ENCODE measurements around the gene ST7. TPM values are rescaled to one million over a fixed set of nuclear protein-coding genes. Genes with fewer than 3 reads are reported as not detected.

The ST7 gene
- total and polyA plus RNA-seq, 2 of the 8 experiments (the other 6 are each of a cell fraction or from before 2014, with no cell fraction given), result 16.3 to 18.0 TPM

DNA sequence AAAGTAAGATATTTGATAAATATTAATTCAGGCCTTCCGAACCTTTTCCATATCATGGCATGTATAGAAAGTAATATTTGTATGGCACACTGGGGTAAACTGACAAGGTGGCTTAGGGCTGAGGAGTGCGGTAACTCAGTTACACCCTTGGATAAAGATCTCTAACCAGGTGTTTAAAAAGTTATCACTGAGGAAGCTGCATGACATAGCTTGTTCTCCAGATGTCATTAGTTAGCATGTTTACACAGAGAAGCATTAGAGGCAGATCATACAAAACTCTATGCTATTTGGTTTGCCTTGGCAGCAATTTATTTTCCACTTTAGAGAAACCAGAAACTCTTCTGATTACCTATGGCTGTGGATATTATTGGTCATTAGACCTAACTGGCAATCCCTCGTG lies 118.2 kb downstream of the ST7 start:
- no peaks in the 10 kb centered on the region for H3K23me2 ChIP-seq (ENCODE audit: low read depth, low read length)
- no peak overlapping the region for H2BK20ac ChIP-seq (ENCODE audit: low read length)
- CTCF ChIA-PET (ENCODE audit: partially characterized antibody), result interaction anchor here (0.6 to 1.2 kb wide), 5 partner anchors 38 to 163 kb away, joined by 3 to 4 read pairs (median 3); no protein-coding TSS in a partner anchor
- no peak overlapping the region for H2BK15ac ChIP-seq (ENCODE audit: low read length)
- DNase-seq (ENCODE audit: low read depth in 1 of 2, low spot score in 2 of 2) (no peak), FAIRE-seq (no peak)
- no peak overlapping the region for H3K27ac ChIP-seq (ENCODE audit: low read depth, low read length)
- H3K14ac ChIP-seq (ENCODE audit: insufficient read length), result no peak overlapping the region
- no peak overlapping the region for H2BK120ac ChIP-seq (replicated peaks; ENCODE audit: low read depth, low read length)
- no peak overlapping the region for H3K9ac ChIP-seq (replicated peaks in 1 of 4; ENCODE audit: extremely low read depth in 1 of 4, low read depth in 3 of 4, low read length in 3 of 4)
- no peak overlapping the region for H3K4ac ChIP-seq (replicated peaks; ENCODE audit: insufficient read length, low read depth, low read length)
- H3K4me2 ChIP-seq (ENCODE audit: insufficient read depth in 1 of 2, low read depth in 2 of 2, low read length in 2 of 2), result no peak overlapping the region
- H3K79me1 ChIP-seq (ENCODE audit: low read depth, low read length), result peaks cover 2% of the 10 kb centered on the region; the same call in 1 of the 2 replicates
- H3K79me2 ChIP-seq (ENCODE audit: control insufficient read depth in 1 of 2, insufficient read depth in 2 of 2, low read length in 2 of 2), result no peaks in the 10 kb centered on the region
- H3K27me3 ChIP-seq (replicated peaks in 1 of 4; ENCODE audit: control insufficient read depth in 3 of 4, extremely low read depth in 1 of 4, insufficient read depth in 3 of 4, low read length in 3 of 4), result no peaks in the 10 kb centered on the region
- POLR2A ChIA-PET (ENCODE audit: partially characterized antibody), result no interaction called here
- H3K56ac ChIP-seq (replicated peaks; ENCODE audit: insufficient read length, low read depth, low read length), result no peak overlapping the region
- no peaks in the 10 kb centered on the region for H3K36me3 ChIP-seq (ENCODE audit: control insufficient read depth in 2 of 4, insufficient read depth in 4 of 4, low read length in 3 of 4)
- no peak overlapping the region for H2BK12ac ChIP-seq (ENCODE audit: low read depth, low read length)
- no peaks in the 10 kb centered on the region for H4K20me1 ChIP-seq (replicated peaks in 1 of 2; ENCODE audit: control insufficient read depth in 1 of 2, insufficient read depth in 2 of 2, low read length in 2 of 2)
- H4K8ac ChIP-seq (ENCODE audit: extremely low read depth, insufficient read depth, low read length), result no peak overlapping the region
- no peak overlapping the region for H3K23ac ChIP-seq (ENCODE audit: insufficient read length)
- no peak overlapping the region for H2BK5ac ChIP-seq (ENCODE audit: low read depth, low read length)
- H3K9me3 ChIP-seq (ENCODE audit: insufficient read depth in 2 of 2, low read depth in 1 of 2, low read length in 1 of 2), result peaks cover 0 to 2% of the 10 kb centered on the region in 2 experiments; a peak in 3 of 4 replicates
- no peak overlapping the region for H3K18ac ChIP-seq (ENCODE audit: extremely low read depth, low read length)
- no peak overlapping the region for H4K5ac ChIP-seq (ENCODE audit: insufficient read length, low read depth, low read length)
- no peak overlapping the region for H2AK5ac ChIP-seq (ENCODE audit: low read depth, low read length)
- H3K4me3 ChIP-seq (ENCODE audit: extremely low read depth in 1 of 4, insufficient read depth in 2 of 4, low read depth in 3 of 4, low read length in 4 of 4), result no peak overlapping the region
- 87% methylated on average over 3 of the region's 3 CpGs; no CpG with 5 or more reads in 1 of the 2 experiments for WGBS, 2 experiments (ENCODE audit: extremely low coverage in 1 of 2, insufficient coverage in 1 of 2, insufficient read length in 1 of 2, insufficient replicate concordance in 2 of 2, low coverage in 1 of 2, low lambda C conversion rate in 2 of 2, missing lambda C conversion rate in 1 of 2)
- H3K4me1 ChIP-seq (replicated peaks in 1 of 4; ENCODE audit: control insufficient read depth in 3 of 4, insufficient read depth in 4 of 4, low read length in 3 of 4), result peaks cover 2 to 4% (median 3%) of the 10 kb centered on the region in 4 experiments; a peak in 4 of 7 replicates
- H2AFZ ChIP-seq (ENCODE audit: low read length), result no peak overlapping the region
- no peak overlapping the region for H4K91ac ChIP-seq (replicated peaks; ENCODE audit: insufficient read length, low read length)
- TF ChIP-seq CTBP2 (IDR thresholded peaks at IDR 0.05; ENCODE audit: borderline replicate concordance, insufficient read depth, insufficient read length, low read length) (no peak), SAP30 (IDR thresholded peaks at IDR 0.05; ENCODE audit: insufficient read depth, insufficient replicate concordance, low read length) (no peak), SIRT6 (IDR thresholded peaks at IDR 0.05; ENCODE audit: low read length) (no peak), RAD21 (IDR thresholded peaks at IDR 0.05 in 1 of 2, conservative IDR thresholded peaks at IDR 0.05 in 1 of 2; ENCODE audit: low read depth in 2 of 2, low read length in 2 of 2) (no peak), TEAD4 (IDR thresholded peaks at IDR 0.05; ENCODE audit: low read depth, low read length) (no peak), RFX5 (IDR thresholded peaks at IDR 0.05; ENCODE audit: borderline replicate concordance, low read depth, low read length) (no peak), SP1 (IDR thresholded peaks at IDR 0.05; ENCODE audit: low read depth, low read length) (no peak), SP2 (IDR thresholded peaks at IDR 0.05; ENCODE audit: low read length) (no peak), JUND (IDR thresholded peaks at IDR 0.05; ENCODE audit: low read length) (no peak), KDM1A (IDR thresholded peaks at IDR 0.05; ENCODE audit: borderline replicate concordance, low read length) (no peak), POLR2AphosphoS5 (IDR thresholded peaks at IDR 0.05; ENCODE audit: low read depth, low read length) (no peak), ZNF274 (IDR thresholded peaks at IDR 0.05; ENCODE audit: borderline replicate concordance, extremely low read depth, low read length) (no peak), TCF12 (IDR thresholded peaks at IDR 0.05; ENCODE audit: low read depth, low read length) (no peak)
- TF ChIP-seq, protein P1, sequence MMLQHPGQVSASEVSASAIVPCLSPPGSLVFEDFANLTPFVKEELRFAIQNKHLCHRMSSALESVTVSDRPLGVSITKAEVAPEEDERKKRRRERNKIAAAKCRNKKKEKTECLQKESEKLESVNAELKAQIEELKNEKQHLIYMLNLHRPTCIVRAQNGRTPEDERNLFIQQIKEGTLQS (IDR thresholded peaks at IDR 0.05; ENCODE audit: insufficient read depth, low read depth, low read length), result no peak

Measured in H1 (cell line).